GM18499 (cell line): Measurements from ENCODE around the gene LENG8.

Source experiments
- ATAC-seq: cut with Tn5 transposase; IDR thresholded peaks from one replicate; pipeline ENCODE4 v1.9.1; 2021; ENCODE audit warnings: moderate number of reproducible peaks; ENCODE audit not compliant: insufficient read depth, unreplicated experiment

The LENG8 gene

GRCh38 chr19:54421521-54421920 is 27.5 kb upstream of the LENG8 start:
- ATAC-seq = no peak

- no peak for ATAC-seq
Measured at GRCh38 chr19:54422136-54422535, 26.9 kb upstream of the LENG8 start.

GRCh38 chr19:54424201-54424600 is 24.8 kb upstream of the LENG8 start:
- no peak for ATAC-seq

GRCh38 chr19:54424660-54425381 is 24.2 kb upstream of the LENG8 start:
- no peak for ATAC-seq

- ATAC-seq = no peak
Measured at GRCh38 chr19:54425382-54425723, 23.6 kb upstream of the LENG8 start.

- no peak for ATAC-seq
Measured at GRCh38 chr19:54426291-54426931, 22.6 kb upstream of the LENG8 start.

- ATAC-seq = no peak
Measured at GRCh38 chr19:54427586-54427985, 21.4 kb upstream of the LENG8 start.

GRCh38 chr19:54428323-54429175 is 20.4 kb upstream of the LENG8 start:
- ATAC-seq = no peak

- ATAC-seq = no peak
Measured at GRCh38 chr19:54429176-54429495, 19.9 kb upstream of the LENG8 start.

GRCh38 chr19:54429545-54430227 is 19.3 kb upstream of the LENG8 start:
- ATAC-seq = no peak

- no peak for ATAC-seq
Measured at GRCh38 chr19:54430306-54431254, 18.4 kb upstream of the LENG8 start.

- ATAC-seq = no peak
Measured at GRCh38 chr19:54431255-54431838, 17.7 kb upstream of the LENG8 start.

- ATAC-seq = no peak
Measured at GRCh38 chr19:54432144-54432738, 16.8 kb upstream of the LENG8 start.

GRCh38 chr19:54433697-54434096 is 15.3 kb upstream of the LENG8 start:
- no peak for ATAC-seq

- no peak for ATAC-seq
Measured at GRCh38 chr19:54434112-54434872, 14.7 kb upstream of the LENG8 start.

- no peak for ATAC-seq
Measured at GRCh38 chr19:54434873-54435214, 14.2 kb upstream of the LENG8 start.

GRCh38 chr19:54435551-54436016 is 13.4 kb upstream of the LENG8 start:
- ATAC-seq = no peak

- no peak for ATAC-seq
Measured at GRCh38 chr19:54436031-54436523, 12.9 kb upstream of the LENG8 start.
